ENCODE results near the gene CD276.

Gene CD276

GRCh38 chr15:73756947-73757513 lies 72.8 kb downstream of the CD276 start:
- Mint-ChIP-seq H3K27ac (no peak overlapping the region), H3K36me3 (no peaks in the 10 kb centered on the region), H3K4me1 (no peaks in the 10 kb centered on the region), H3K9me3 (no peaks in the 10 kb centered on the region), H3K4me3 (no peak overlapping the region), H3K27me3 (peaks cover 25% of the 10 kb centered on the region)

DNA sequence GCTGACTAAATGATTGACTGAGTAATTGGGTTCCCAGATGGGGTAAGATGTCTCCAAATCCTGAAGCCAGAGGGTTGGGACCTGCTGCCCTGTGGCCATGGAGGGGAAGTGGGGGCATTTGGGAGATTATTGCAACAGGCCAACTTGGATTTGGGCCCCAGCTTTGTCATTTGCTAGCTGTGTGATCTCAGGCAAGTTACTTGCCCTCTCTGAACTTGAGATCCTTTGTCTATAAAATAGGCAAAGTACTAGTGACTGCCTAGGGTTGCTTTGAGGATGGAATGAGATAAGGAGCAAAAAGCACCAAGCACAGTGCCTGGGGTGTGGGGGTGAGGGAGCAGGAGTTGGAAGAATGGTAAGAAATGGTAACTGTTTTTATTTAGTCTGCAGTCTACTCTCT lies 73.4 kb downstream of the CD276 start:
- no peaks in the 10 kb centered on the region for H3K9me3 Mint-ChIP-seq
- H3K36me3 Mint-ChIP-seq = no peaks in the 10 kb centered on the region
- H3K27me3 Mint-ChIP-seq = peaks cover 25% of the 10 kb centered on the region
- H3K4me1 Mint-ChIP-seq = no peaks in the 10 kb centered on the region
- no peak overlapping the region for H3K4me3 Mint-ChIP-seq
- H3K27ac Mint-ChIP-seq = no peak overlapping the region

GRCh38 chr15:73758461-73758860 lies 74.3 kb downstream of the CD276 start:
- Mint-ChIP-seq H3K27me3 (peaks cover 24% of the 10 kb centered on the region), H3K4me1 (no peaks in the 10 kb centered on the region), H3K36me3 (no peaks in the 10 kb centered on the region), H3K27ac (no peak overlapping the region), H3K9me3 (no peaks in the 10 kb centered on the region), H3K4me3 (no peak overlapping the region)

DNA sequence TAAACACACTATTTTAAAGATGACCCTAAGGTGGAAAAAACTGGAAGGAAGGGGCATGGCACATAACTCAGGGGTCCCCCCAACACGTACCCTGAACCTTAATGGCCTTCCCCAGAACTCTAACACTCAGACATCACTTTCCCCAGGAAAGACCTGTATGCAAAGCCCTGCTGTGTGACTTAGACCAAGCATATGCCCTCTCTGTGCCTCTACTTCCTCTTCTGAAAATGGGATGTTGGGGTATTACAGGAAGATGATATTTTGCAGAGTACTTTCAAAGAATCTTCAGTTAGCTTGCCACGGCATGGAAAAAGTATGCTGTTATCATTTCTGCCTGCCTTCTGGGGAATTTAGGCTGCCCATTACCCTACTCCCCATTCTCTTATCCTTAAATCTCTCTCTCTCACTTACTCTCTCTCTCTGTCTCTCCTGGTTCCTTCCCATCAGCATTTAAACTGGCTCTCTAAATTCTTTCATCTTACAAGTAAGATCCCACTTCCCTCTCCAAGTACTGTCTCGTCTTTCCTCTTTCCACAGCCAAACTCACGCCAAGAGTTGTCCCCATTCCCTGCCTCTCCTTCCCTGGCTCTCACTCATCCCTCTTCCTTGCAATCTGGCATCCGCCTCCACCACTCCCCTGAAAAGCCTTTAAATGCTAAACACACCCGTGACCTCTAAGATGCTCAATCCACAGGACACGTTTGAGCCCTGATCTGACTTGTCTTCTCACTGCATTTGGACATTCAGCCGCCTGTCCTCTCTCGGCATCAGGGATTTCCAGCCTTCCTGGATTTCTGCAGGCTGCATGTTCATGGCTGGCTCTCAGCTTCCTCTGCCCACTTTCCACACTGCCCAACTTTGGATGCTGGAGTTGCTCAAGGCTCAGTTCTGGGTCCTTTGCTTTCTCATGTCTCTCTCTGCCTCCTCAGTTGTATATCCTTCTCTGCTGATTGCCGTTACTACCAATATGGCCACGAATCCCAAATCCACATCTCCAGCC lies 76.4 kb downstream of the CD276 start:
- Mint-ChIP-seq H3K27ac (no peak overlapping the region), H3K36me3 (no peaks in the 10 kb centered on the region), H3K27me3 (peaks cover 10% of the 10 kb centered on the region), H3K9me3 (no peaks in the 10 kb centered on the region), H3K4me1 (no peaks in the 10 kb centered on the region), H3K4me3 (no peak overlapping the region)

GRCh38 chr15:73763931-73764330 lies 79.7 kb downstream of the CD276 start:
- peaks cover 1% of the 10 kb centered on the region for H3K27me3 Mint-ChIP-seq
- H3K4me3 Mint-ChIP-seq = no peak overlapping the region
- H3K4me1 Mint-ChIP-seq = no peaks in the 10 kb centered on the region
- no peaks in the 10 kb centered on the region for H3K9me3 Mint-ChIP-seq
- no peaks in the 10 kb centered on the region for H3K36me3 Mint-ChIP-seq
- H3K27ac Mint-ChIP-seq = no peak overlapping the region
